Activated naive CD8-positive, alpha-beta T cell treated with anti-CD3 and anti-CD28 coated beads, Interleukin-2, amount 50 U/mL, for 24 hours (primary cell): ENCODE data around the gene RANBP2.

Experiments
- ATAC-seq: fragments of 150-1000 bp; cut with Tn5 transposase; one replicate; pipeline ENCODE4 v1.10.0; 2021
- DNase-seq: peaks from one replicate; pipeline ENCODE4 v3.0.0; 2021
- H3K27ac Mint-ChIP-seq: one replicate; pipeline ENCODE4 v1.8.0; 2021; ENCODE audit warnings: mild to moderate bottlenecking, mixed read lengths
- H3K27me3 Mint-ChIP-seq: one replicate; pipeline ENCODE4 v1.8.0; 2021; ENCODE audit warnings: mixed read lengths
- H3K36me3 Mint-ChIP-seq: one replicate; pipeline ENCODE4 v1.8.0; 2021; ENCODE audit warnings: low read depth, mixed read lengths
- H3K4me1 Mint-ChIP-seq: one replicate; pipeline ENCODE4 v1.8.0; 2021; ENCODE audit warnings: mixed read lengths
- H3K4me3 Mint-ChIP-seq: one replicate; pipeline ENCODE4 v1.8.0; 2021; ENCODE audit warnings: mild to moderate bottlenecking, moderate library complexity, mixed read lengths
- H3K9me3 Mint-ChIP-seq: one replicate; pipeline ENCODE4 v1.8.0; 2021; ENCODE audit warnings: mixed read lengths

RANBP2 gene

GRCh38 chr2:108806371-108807113 is 87.3 kb downstream of the RANBP2 start:
- Mint-ChIP-seq H3K4me1 (no peaks in the 10 kb centered on the region), H3K4me3 (no peak overlapping the region), H3K27ac (no peak overlapping the region), H3K27me3 (no peaks in the 10 kb centered on the region), H3K36me3 (peaks cover 58% of the 10 kb centered on the region), H3K9me3 (peaks cover 23% of the 10 kb centered on the region)
- DNase-seq (no peak), ATAC-seq (no peak)

- no peaks in the 10 kb centered on the region for H3K4me1 Mint-ChIP-seq
- H3K27ac Mint-ChIP-seq: no peak overlapping the region
- H3K9me3 Mint-ChIP-seq: peaks cover 23% of the 10 kb centered on the region
- ATAC-seq (no peak), DNase-seq (no peak)
- H3K4me3 Mint-ChIP-seq: no peak overlapping the region
- H3K27me3 Mint-ChIP-seq: no peaks in the 10 kb centered on the region
- peaks cover 60% of the 10 kb centered on the region for H3K36me3 Mint-ChIP-seq
Observed at GRCh38 chr2:108809936-108810335, 90.7 kb downstream of the RANBP2 start.

- Mint-ChIP-seq H3K27me3 (no peaks in the 10 kb centered on the region), H3K4me3 (no peak overlapping the region), H3K9me3 (peaks cover 23% of the 10 kb centered on the region), H3K36me3 (peaks cover 63% of the 10 kb centered on the region), H3K27ac (no peak overlapping the region), H3K4me1 (no peaks in the 10 kb centered on the region)
- no peak for DNase-seq
- ATAC-seq: no peak
Observed at GRCh38 chr2:108810993-108811957, 92.0 kb downstream of the RANBP2 start.

- ATAC-seq (no peak), DNase-seq (no peak)
- H3K27ac Mint-ChIP-seq: no peak overlapping the region
- H3K27me3 Mint-ChIP-seq: no peaks in the 10 kb centered on the region
- no peak overlapping the region for H3K4me3 Mint-ChIP-seq
- no peaks in the 10 kb centered on the region for H3K4me1 Mint-ChIP-seq
- H3K36me3 Mint-ChIP-seq: peaks cover 64% of the 10 kb centered on the region
- H3K9me3 Mint-ChIP-seq: peaks cover 19% of the 10 kb centered on the region
Observed at GRCh38 chr2:108813732-108814131, 94.5 kb downstream of the RANBP2 start.

GRCh38 chr2:108820482-108820881 is 101.2 kb downstream of the RANBP2 start:
- Mint-ChIP-seq H3K4me3 (no peak overlapping the region), H3K9me3 (peaks cover 13% of the 10 kb centered on the region), H3K4me1 (no peaks in the 10 kb centered on the region), H3K27me3 (no peaks in the 10 kb centered on the region), H3K36me3 (peaks cover 55% of the 10 kb centered on the region), H3K27ac (no peak overlapping the region)
- DNase-seq: no peak
- ATAC-seq: no peak

GRCh38 chr2:108823286-108823685 is 104.0 kb downstream of the RANBP2 start:
- Mint-ChIP-seq H3K9me3 (peaks cover 13% of the 10 kb centered on the region), H3K27me3 (no peaks in the 10 kb centered on the region), H3K27ac (no peak overlapping the region), H3K4me3 (no peak overlapping the region), H3K36me3 (peaks cover 40% of the 10 kb centered on the region), H3K4me1 (no peaks in the 10 kb centered on the region)
- no peak for ATAC-seq
- no peak for DNase-seq

- peaks cover 8% of the 10 kb centered on the region for H3K9me3 Mint-ChIP-seq
Observed at GRCh38 chr2:108824316-108825070, 105.2 kb downstream of the RANBP2 start.

GRCh38 chr2:108825254-108825653 is 106.0 kb downstream of the RANBP2 start:
- no peak for DNase-seq
- no peaks in the 10 kb centered on the region for H3K4me1 Mint-ChIP-seq
- no peaks in the 10 kb centered on the region for H3K27me3 Mint-ChIP-seq
- H3K27ac Mint-ChIP-seq: no peak overlapping the region
- peaks cover 27% of the 10 kb centered on the region for H3K36me3 Mint-ChIP-seq
- H3K9me3 Mint-ChIP-seq: peaks cover under 1% of the 10 kb centered on the region
- ATAC-seq: no peak
- H3K4me3 Mint-ChIP-seq: no peak overlapping the region

More at GRCh38 chr2:108824316-108825070, 105.2 kb downstream of the RANBP2 start:
- no peaks in the 10 kb centered on the region for H3K27me3 Mint-ChIP-seq
- ATAC-seq (no peak), DNase-seq (no peak)
- no peaks in the 10 kb centered on the region for H3K4me1 Mint-ChIP-seq
- no peak overlapping the region for H3K4me3 Mint-ChIP-seq
- H3K36me3 Mint-ChIP-seq: peaks cover 33% of the 10 kb centered on the region
- H3K27ac Mint-ChIP-seq: no peak overlapping the region

- DNase-seq (no peak), ATAC-seq (no peak)
- Mint-ChIP-seq H3K27ac (no peak overlapping the region), H3K27me3 (no peaks in the 10 kb centered on the region), H3K4me1 (no peaks in the 10 kb centered on the region), H3K9me3 (no peaks in the 10 kb centered on the region), H3K4me3 (no peak overlapping the region), H3K36me3 (peaks cover 24% of the 10 kb centered on the region)
Observed at GRCh38 chr2:108825736-108826135, 106.5 kb downstream of the RANBP2 start.

GRCh38 chr2:108829578-108830310 is 110.5 kb downstream of the RANBP2 start:
- H3K4me1 Mint-ChIP-seq: peaks cover 3% of the 10 kb centered on the region
- no peak overlapping the region for H3K27ac Mint-ChIP-seq
- DNase-seq (no peak), ATAC-seq (no peak)
- no peaks in the 10 kb centered on the region for H3K27me3 Mint-ChIP-seq
- H3K9me3 Mint-ChIP-seq: no peaks in the 10 kb centered on the region
- H3K4me3 Mint-ChIP-seq: no peak overlapping the region
- H3K36me3 Mint-ChIP-seq: peaks cover 13% of the 10 kb centered on the region

- H3K36me3 Mint-ChIP-seq: peaks cover 25% of the 10 kb centered on the region
- no peak for ATAC-seq
Observed at GRCh38 chr2:108833219-108833618, 113.9 kb downstream of the RANBP2 start.

GRCh38 chr2:108834620-108835019 is 115.3 kb downstream of the RANBP2 start:
- no peak for DNase-seq
- no peak overlapping the region for H3K27ac Mint-ChIP-seq
- H3K27me3 Mint-ChIP-seq: no peaks in the 10 kb centered on the region
- H3K36me3 Mint-ChIP-seq: peaks cover 30% of the 10 kb centered on the region
- no peak overlapping the region for H3K4me3 Mint-ChIP-seq
- ATAC-seq: no peak
- peaks cover 27% of the 10 kb centered on the region for H3K9me3 Mint-ChIP-seq
- peaks cover 3% of the 10 kb centered on the region for H3K4me1 Mint-ChIP-seq

More at GRCh38 chr2:108833219-108833618, 113.9 kb downstream of the RANBP2 start:
- H3K27me3 Mint-ChIP-seq: no peaks in the 10 kb centered on the region
- no peak for DNase-seq
- peaks cover 3% of the 10 kb centered on the region for H3K4me1 Mint-ChIP-seq
- peaks cover 24% of the 10 kb centered on the region for H3K9me3 Mint-ChIP-seq
- no peak overlapping the region for H3K4me3 Mint-ChIP-seq
- no peak overlapping the region for H3K27ac Mint-ChIP-seq

- H3K36me3 Mint-ChIP-seq: peaks cover 33% of the 10 kb centered on the region
- no peaks in the 10 kb centered on the region for H3K27me3 Mint-ChIP-seq
- no peak overlapping the region for H3K27ac Mint-ChIP-seq
- no peak for DNase-seq
- no peak for ATAC-seq
- no peak overlapping the region for H3K4me3 Mint-ChIP-seq
- peaks cover 3% of the 10 kb centered on the region for H3K4me1 Mint-ChIP-seq
- peaks cover 31% of the 10 kb centered on the region for H3K9me3 Mint-ChIP-seq
Observed at GRCh38 chr2:108835040-108835439, 115.8 kb downstream of the RANBP2 start.
